Measurements from ENCODE around the gene FMO1. TPM values are rescaled to one million over a fixed set of nuclear protein-coding genes. Genes with fewer than 3 reads are reported as not detected.

The FMO1 gene
- total RNA-seq, 1 experiment from 2014 or later = not detected

DNA sequence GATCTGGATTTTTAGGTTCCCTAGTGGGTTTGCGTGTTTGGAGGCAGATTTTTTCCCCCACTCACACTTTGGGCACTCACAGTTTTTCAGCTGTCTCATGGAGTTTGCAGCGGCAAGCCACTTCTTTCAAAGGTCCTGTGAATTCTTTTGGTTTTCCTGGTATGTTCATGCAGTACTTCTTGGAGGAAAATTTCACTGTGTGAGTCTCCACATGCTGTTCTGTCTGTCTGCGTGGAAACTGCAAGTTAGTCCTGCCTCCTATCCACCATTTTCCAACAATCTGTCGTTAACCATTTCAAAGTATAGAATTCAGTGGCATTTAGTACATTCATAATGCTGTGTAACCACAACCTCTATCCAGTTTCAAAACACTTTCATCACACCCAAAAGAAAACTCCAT is 793 bp upstream of the FMO1 start:
- Histone ChIP-seq H3K79me2 (ENCODE audit: insufficient read depth, low read length) (no peaks in the 10 kb centered on the region), H2BK120ac (ENCODE audit: low read depth, low read length, poor library complexity, severe bottlenecking) (no peak overlapping the region), H3K56ac (ENCODE audit: insufficient read length, low read depth, low read length) (no peak overlapping the region), H3K9me3 (ENCODE audit: control insufficient read depth, low read depth, low read length) (no peaks in the 10 kb centered on the region), H4K8ac (replicated peaks; ENCODE audit: insufficient read length, low read depth, low read length) (no peak overlapping the region), H2AK5ac (ENCODE audit: insufficient read length, low read length) (no peak overlapping the region), H4K20me1 (ENCODE audit: control insufficient read depth, insufficient read depth, insufficient read length) (no peaks in the 10 kb centered on the region), H3K4me1 (ENCODE audit: insufficient read depth, low read length) (peaks cover 4% of the 10 kb centered on the region; the same call in 1 of the 2 replicates), H2BK12ac (ENCODE audit: insufficient read length, low read depth, low read length) (no peak overlapping the region), H2AFZ (ENCODE audit: low read length) (no peak overlapping the region), H4K91ac (ENCODE audit: insufficient read length, low read depth, low read length) (no peak overlapping the region), H3K23me2 (ENCODE audit: insufficient read length, low read depth, low read length, poor library complexity, severe bottlenecking) (peaks cover 2% of the 10 kb centered on the region), H3K14ac (ENCODE audit: insufficient read depth, low read length) (no peak overlapping the region), H3K79me1 (ENCODE audit: insufficient read depth, low read depth, low read length, poor library complexity, severe bottlenecking) (no peaks in the 10 kb centered on the region), H3K18ac (ENCODE audit: insufficient read length, low read depth, low read length) (no peak overlapping the region), H3K9ac (ENCODE audit: extremely low read depth, insufficient read length, low read length) (no peak overlapping the region), H2BK5ac (ENCODE audit: insufficient read length, low read length) (no peak overlapping the region), H3K4ac (ENCODE audit: low read depth, low read length) (no peak overlapping the region), H3K27ac (ENCODE audit: insufficient read length, low read depth, low read length) (no peak overlapping the region), H3T11ph (ENCODE audit: low read length) (no peak overlapping the region), H3K4me2 (ENCODE audit: insufficient read depth, insufficient read length, low read length) (no peak overlapping the region), H3K23ac (ENCODE audit: insufficient read length, low read depth, low read length) (no peak overlapping the region), H3K27me3 (ENCODE audit: insufficient read depth, low read length) (no peaks in the 10 kb centered on the region), H2BK20ac (ENCODE audit: low read depth, low read length, poor library complexity, severe bottlenecking) (no peak overlapping the region), H4K5ac (ENCODE audit: insufficient read length, low read depth, low read length) (no peak overlapping the region), H2BK15ac (ENCODE audit: low read depth, low read length) (no peak overlapping the region)
- TF ChIP-seq, protein P1, sequence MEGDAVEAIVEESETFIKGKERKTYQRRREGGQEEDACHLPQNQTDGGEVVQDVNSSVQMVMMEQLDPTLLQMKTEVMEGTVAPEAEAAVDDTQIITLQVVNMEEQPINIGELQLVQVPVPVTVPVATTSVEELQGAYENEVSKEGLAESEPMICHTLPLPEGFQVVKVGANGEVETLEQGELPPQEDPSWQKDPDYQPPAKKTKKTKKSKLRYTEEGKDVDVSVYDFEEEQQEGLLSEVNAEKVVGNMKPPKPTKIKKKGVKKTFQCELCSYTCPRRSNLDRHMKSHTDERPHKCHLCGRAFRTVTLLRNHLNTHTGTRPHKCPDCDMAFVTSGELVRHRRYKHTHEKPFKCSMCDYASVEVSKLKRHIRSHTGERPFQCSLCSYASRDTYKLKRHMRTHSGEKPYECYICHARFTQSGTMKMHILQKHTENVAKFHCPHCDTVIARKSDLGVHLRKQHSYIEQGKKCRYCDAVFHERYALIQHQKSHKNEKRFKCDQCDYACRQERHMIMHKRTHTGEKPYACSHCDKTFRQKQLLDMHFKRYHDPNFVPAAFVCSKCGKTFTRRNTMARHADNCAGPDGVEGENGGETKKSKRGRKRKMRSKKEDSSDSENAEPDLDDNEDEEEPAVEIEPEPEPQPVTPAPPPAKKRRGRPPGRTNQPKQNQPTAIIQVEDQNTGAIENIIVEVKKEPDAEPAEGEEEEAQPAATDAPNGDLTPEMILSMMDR (conservative IDR thresholded peaks at IDR 0.05) = no peak
- DNase-seq = no peak
- no CpG with 5 or more reads among the region's 4 CpGs for WGBS (ENCODE audit: extremely low coverage, insufficient read length, low lambda C conversion rate)
- Mint-ChIP-seq H3K27ac (peak overlapping the region in 2 of 3 experiments; percentile 12 to 33; a peak in 1 of 7 replicates), H3K4me3 (no peak overlapping the region; a peak in 1 of 5 replicates), H3K9me3 (no peaks in the 10 kb centered on the region), H3K36me3 (ENCODE audit: insufficient read depth in 1 of 3, low read depth in 3 of 3) (peaks cover 0 to 9% (median 0%) of the 10 kb centered on the region in 3 experiments; a peak in 1 of 7 replicates), H3K27me3 (ENCODE audit: low read depth) (no peaks in the 10 kb centered on the region), H3K4me1 (peaks cover 29 to 30% of the 10 kb centered on the region in 2 experiments)

Measured in H9 (cell line).